Brain microvascular endothelial cell (primary cell): ENCODE measurements around the gene CUZD1.
"Not testable (repeated sequence)": the region's sequence is repeated elsewhere in the genome, so short reads cannot be mapped to it uniquely, and the experiment has no call there.

Experiments used
- DNase-seq: peaks from one replicate; pipeline ENCODE4 v3.0.0-alpha.2; 2020
- H3K27ac ChIP-seq: fragments of 250-450 bp; sonication (Bioruptor Pico); 2 replicates; pipeline ENCODE4 v1.5.1; 2020; ENCODE audit warnings: mild to moderate bottlenecking, moderate library complexity
- H3K27me3 ChIP-seq: fragments of 250-450 bp; sonication (Bioruptor Pico); replicated peaks from 2 replicates; pipeline ENCODE4 v1.5.1; 2020; ENCODE audit warnings: mild to moderate bottlenecking
- H3K36me3 ChIP-seq: fragments of 250-450 bp; sonication (Bioruptor Pico); replicated peaks from 2 replicates; pipeline ENCODE4 v1.5.1; 2020; ENCODE audit warnings: mild to moderate bottlenecking
- H3K4me3 ChIP-seq: 2 replicates; pipeline ENCODE4 v1.5.1; 2011; ENCODE audit warnings: low read depth, mild to moderate bottlenecking, control low read depth, low read length, moderate library complexity
- CTCF ChIP-seq: IDR thresholded peaks from 2 replicates; pipeline ENCODE4 v1.5.1; 2011; ENCODE audit warnings: low read depth, mild to moderate bottlenecking, moderate library complexity, low read length, control low read depth, inconsistent platforms; ENCODE audit errors: missing control alignments
- in situ Hi-C: cut with HindIII; loops from 2 replicates; pipeline ENCODE4 v1.10.0; 2017; ENCODE audit warnings: low sequenced_read_pairs, low pct_ligation_motif_present

Gene CUZD1

GRCh38 chr10:122878799-122879338, 33.2 kb upstream of the CUZD1 start:
- no peak for DNase-seq
- Histone ChIP-seq H3K36me3 (no peaks in the 10 kb centered on the region), H3K4me3 (peak overlapping the region; percentile 65), H3K27ac (no peak overlapping the region), H3K27me3 (no peaks in the 10 kb centered on the region)
- in situ Hi-C loops: no loop called here
- TF ChIP-seq CTCF: no peak

GRCh38 chr10:122877264-122877663, 31.6 kb upstream of the CUZD1 start:
- DNase-seq: no peak
- H3K27ac ChIP-seq: no peak overlapping the region
- no peak for TF ChIP-seq CTCF

GRCh38 chr10:122876467-122876855, 30.8 kb upstream of the CUZD1 start:
- Histone ChIP-seq H3K27me3 (no peaks in the 10 kb centered on the region), H3K4me3 (no peak overlapping the region), H3K27ac (no peak overlapping the region), H3K36me3 (no peaks in the 10 kb centered on the region)
- no peak for DNase-seq
- TF ChIP-seq CTCF: no peak
- in situ Hi-C loops: no loop called here

More at GRCh38 chr10:122877264-122877663, 31.6 kb upstream of the CUZD1 start:
- H3K4me3 ChIP-seq: no peak overlapping the region
- in situ Hi-C loops: no loop called here
- H3K27me3 ChIP-seq: no peaks in the 10 kb centered on the region
- no peaks in the 10 kb centered on the region for H3K36me3 ChIP-seq

- no peaks in the 10 kb centered on the region for H3K36me3 ChIP-seq
- H3K27ac ChIP-seq: no peak overlapping the region
- no peak for TF ChIP-seq CTCF
- in situ Hi-C loops: no loop called here
- no peaks in the 10 kb centered on the region for H3K27me3 ChIP-seq
- no peak overlapping the region for H3K4me3 ChIP-seq
- DNase-seq: no peak
Measured at GRCh38 chr10:122875843-122876466, 30.3 kb upstream of the CUZD1 start.

- in situ Hi-C loops, H3K36me3 ChIP-seq, DNase-seq, H3K27ac ChIP-seq, H3K4me3 ChIP-seq, H3K27me3 ChIP-seq: not testable (repeated sequence)
Measured at GRCh38 chr10:122871947-122872346, 26.3 kb upstream of the CUZD1 start.

GRCh38 chr10:122868768-122869167, 23.1 kb upstream of the CUZD1 start:
- H3K4me3 ChIP-seq, H3K36me3 ChIP-seq, H3K27ac ChIP-seq, H3K27me3 ChIP-seq, DNase-seq, in situ Hi-C loops: not testable (repeated sequence)

GRCh38 chr10:122866757-122867482, 21.3 kb upstream of the CUZD1 start:
- in situ Hi-C loops, H3K36me3 ChIP-seq, DNase-seq, H3K27me3 ChIP-seq, H3K4me3 ChIP-seq: not testable (repeated sequence)
- peak overlapping the region; percentile 34 for H3K27ac ChIP-seq
